ENCODE measurements around the gene MAP2K3. TPM values are rescaled to one million over a fixed set of nuclear protein-coding genes. Genes with fewer than 3 reads are reported as not detected.
"Not testable (repeated sequence)": the region's sequence is repeated elsewhere in the genome, so short reads cannot be mapped to it uniquely, and the experiment has no call there.

The MAP2K3 gene
- total and polyA plus RNA-seq, 5 donors: 29.6 to 61.2 (median 39.2) TPM

DNA sequence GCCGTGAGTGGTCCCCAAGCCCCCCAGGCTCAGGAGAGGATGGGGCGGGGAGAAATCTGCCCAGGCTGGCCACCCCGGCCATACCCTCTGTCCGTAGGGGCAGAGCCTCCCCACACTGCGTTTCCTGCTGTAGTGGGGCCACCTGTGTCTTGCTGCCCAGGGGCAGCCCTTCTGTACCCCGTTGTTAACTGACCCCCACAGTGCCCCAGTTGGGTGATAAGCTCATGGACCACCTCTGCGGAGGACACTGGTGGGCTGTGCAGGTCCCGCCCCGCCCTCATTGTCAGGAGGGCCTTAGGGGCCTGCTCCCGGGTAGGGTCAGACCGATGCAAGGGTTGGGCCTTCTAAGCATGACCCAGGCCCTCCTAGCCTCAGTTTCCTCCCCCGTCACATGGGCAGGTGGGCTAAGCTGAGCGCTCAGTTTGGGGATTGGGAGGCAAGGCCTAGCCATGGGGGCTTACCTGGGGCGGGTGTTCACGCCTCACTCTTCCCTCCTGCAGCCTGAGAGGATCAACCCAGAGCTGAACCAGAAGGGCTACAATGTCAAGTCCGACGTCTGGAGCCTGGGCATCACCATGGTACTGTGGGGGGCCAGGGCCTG is 20.1 kb downstream of the MAP2K3 start:
- not testable (repeated sequence) for H3K4me3 ChIP-seq (ENCODE audit: low read length); H3K27me3 ChIP-seq (ENCODE audit: control insufficient read depth, insufficient read depth); H3K9me3 ChIP-seq (ENCODE audit: control insufficient read depth, low read length); H3K4me1 ChIP-seq (ENCODE audit: control insufficient read depth, insufficient read depth, low read length); H3K27ac ChIP-seq (ENCODE audit: low read length)
- intact Hi-C loops (cut with DNase I): loop anchor here in 1 of 4 donors (10.0 kb wide), 1 partner anchor 910 kb away; no protein-coding TSS in a partner anchor
- WGBS: 87% methylated on average over 17 of the region's 17 CpGs
- ATAC-seq (peak in 1 of 2 donors; percentile 2), DNase-seq (peak; percentile 9 to 43 (median 39))

DNA sequence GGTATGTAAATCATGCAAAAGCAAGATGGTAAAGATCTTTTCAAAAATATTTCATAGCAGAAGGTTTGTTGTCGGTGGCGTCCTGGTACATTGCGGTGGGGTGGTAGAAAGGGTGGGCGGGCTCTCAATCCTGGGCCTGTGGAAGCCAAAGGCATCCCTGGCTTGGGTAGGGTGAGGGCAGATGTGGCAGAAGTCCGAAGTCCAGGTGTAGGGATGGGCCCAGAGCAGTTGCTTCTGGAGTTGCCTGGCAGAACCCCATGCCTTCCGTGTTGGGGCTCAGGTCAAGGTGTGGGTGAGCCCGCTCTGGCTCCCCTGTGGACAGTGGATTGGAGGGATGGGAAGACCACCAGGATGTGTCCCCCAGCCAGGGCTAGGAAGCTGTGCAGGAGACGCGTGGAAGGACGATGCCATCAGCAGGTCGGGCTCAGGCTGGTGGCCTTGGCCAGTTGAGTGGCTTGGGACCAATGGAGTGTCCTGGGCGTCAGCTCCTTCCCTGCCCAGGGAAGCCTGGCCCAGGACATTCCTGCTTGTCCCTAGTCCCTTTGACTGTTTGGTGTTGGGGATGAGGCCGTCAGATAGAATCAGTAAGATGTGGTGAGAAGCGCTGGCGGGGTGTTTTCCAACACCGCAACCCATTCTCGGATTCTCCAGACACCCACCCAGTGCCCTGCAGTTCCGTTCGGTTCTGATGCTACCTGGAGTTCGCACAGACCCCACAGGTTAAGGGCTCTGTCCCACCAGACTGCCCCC is 21.1 kb downstream of the MAP2K3 start:
- not testable (repeated sequence) for H3K4me1 ChIP-seq (ENCODE audit: control insufficient read depth, insufficient read depth, low read length); H3K9me3 ChIP-seq (ENCODE audit: control insufficient read depth, low read length); H3K4me3 ChIP-seq (ENCODE audit: low read length); H3K27me3 ChIP-seq (ENCODE audit: control insufficient read depth, insufficient read depth); ATAC-seq; H3K27ac ChIP-seq (ENCODE audit: low read length)
- WGBS: 88% methylated on average over 18 of the region's 20 CpGs
- DNase-seq: peak in 2 of 3 donors; percentile 6 to 19
- intact Hi-C loops (cut with DNase I): loop anchor here in 1 of 4 donors (10.0 kb wide), 1 partner anchor 909 kb away; no protein-coding TSS in a partner anchor

DNA sequence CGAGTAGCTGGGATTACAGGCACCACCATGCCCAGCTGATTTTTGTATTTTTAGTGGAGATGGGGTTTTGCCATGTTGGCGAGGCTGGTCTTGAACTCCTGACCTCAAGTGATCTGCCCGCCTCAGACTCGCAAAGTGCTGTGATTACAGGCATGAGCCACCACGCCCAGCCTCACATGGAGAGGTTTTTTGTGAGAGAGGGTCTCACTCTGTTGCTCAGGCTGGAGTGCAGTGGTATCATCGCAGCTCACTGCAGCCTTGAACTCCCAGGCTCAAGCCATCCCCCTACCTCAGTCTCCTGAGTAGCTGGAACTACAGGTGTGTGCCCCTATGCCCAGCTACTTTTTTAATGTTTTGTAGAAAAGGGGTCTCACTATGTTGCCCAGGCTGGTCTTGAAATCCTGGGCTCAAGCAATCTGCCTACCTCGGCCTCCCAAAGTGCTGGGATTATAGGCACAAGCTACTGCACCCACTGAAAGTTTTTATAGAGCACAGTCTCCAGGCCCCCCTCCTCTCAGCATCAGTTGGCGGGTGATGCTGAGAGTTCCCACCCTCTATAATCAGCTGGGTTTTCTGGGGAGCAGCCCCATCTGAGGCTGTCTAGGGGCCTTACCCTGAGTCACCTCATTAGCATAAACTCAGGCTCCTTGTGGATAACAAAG is 22.2 kb downstream of the MAP2K3 start:
- DNase-seq: peak in 2 of 3 donors; percentile 2 to 34
- not testable (repeated sequence) for H3K4me3 ChIP-seq (ENCODE audit: low read length); H3K4me1 ChIP-seq (ENCODE audit: control insufficient read depth, insufficient read depth, low read length); H3K27me3 ChIP-seq (ENCODE audit: control insufficient read depth, insufficient read depth); ATAC-seq; H3K9me3 ChIP-seq (ENCODE audit: control insufficient read depth, low read length); H3K27ac ChIP-seq (ENCODE audit: low read length)
- intact Hi-C loops (cut with DNase I): loop anchor here in 1 of 4 donors (10.0 kb wide), 1 partner anchor 908 kb away; no protein-coding TSS in a partner anchor
- 77% methylated on average over 8 of the region's 8 CpGs for WGBS

DNA sequence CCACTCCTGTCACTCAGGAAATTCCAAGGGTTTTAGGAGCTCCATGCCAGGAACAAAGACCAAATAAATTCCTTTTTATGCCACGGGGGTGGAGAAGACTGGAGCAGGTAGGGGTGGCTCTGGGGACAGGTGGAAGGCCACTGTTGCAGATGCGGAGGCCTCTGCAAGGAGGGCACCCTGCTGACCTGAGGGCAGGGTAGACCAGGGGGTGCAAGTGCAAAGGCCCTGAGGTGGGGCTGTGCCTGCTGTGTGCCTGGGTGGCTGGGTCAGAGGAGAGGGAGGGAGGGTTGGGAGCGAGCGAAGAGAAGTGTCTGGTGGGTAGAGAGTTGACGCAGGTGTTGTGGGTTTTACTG is 22.7 kb downstream of the MAP2K3 start:
- H3K27me3 ChIP-seq (ENCODE audit: control insufficient read depth, insufficient read depth); H3K27ac ChIP-seq (ENCODE audit: low read length); H3K4me3 ChIP-seq (ENCODE audit: low read length); H3K9me3 ChIP-seq (ENCODE audit: control insufficient read depth, low read length); H3K4me1 ChIP-seq (ENCODE audit: control insufficient read depth, insufficient read depth, low read length); ATAC-seq: not testable (repeated sequence)
- DNase-seq: peak in 2 of 3 donors; percentile 1 to 24
- intact Hi-C loops (cut with DNase I): loop anchor here in 1 of 4 donors (10.0 kb wide), 1 partner anchor 908 kb away; no protein-coding TSS in a partner anchor
- WGBS: 77% methylated on average over 5 of the region's 5 CpGs

DNA sequence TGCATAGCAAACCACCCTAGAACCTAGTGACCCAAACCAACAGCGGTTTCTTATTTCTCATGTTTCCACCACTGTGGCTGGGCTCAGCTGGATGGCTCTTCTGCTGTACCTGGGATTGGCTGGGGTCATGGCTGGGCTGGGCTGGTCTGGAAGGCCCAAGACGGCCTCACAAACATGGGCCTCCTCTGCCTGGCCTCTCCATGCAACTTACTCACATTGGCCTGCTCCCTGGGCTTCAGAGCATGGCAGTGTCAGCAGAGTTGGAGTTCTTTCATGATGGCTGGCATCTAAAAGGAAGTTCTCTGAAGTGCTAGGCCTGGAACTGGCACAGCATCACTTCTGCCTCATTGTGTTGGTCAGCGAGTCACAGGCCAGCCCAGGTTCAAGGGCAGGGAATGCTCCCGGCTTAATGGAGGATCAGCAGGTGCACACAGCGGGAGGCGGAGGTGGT is 24.4 kb downstream of the MAP2K3 start:
- intact Hi-C loops (cut with DNase I): loop anchor here in 1 of 4 donors (10.0 kb wide), 1 partner anchor 906 kb away; no protein-coding TSS in a partner anchor
- WGBS: 94% methylated on average over 6 of the region's 6 CpGs
- H3K27ac ChIP-seq (ENCODE audit: low read length); ATAC-seq; H3K4me1 ChIP-seq (ENCODE audit: control insufficient read depth, insufficient read depth, low read length); H3K27me3 ChIP-seq (ENCODE audit: control insufficient read depth, insufficient read depth); H3K4me3 ChIP-seq (ENCODE audit: low read length); H3K9me3 ChIP-seq (ENCODE audit: control insufficient read depth, low read length): not testable (repeated sequence)
- DNase-seq: peak in 2 of 3 donors; percentile 3 to 38

DNA sequence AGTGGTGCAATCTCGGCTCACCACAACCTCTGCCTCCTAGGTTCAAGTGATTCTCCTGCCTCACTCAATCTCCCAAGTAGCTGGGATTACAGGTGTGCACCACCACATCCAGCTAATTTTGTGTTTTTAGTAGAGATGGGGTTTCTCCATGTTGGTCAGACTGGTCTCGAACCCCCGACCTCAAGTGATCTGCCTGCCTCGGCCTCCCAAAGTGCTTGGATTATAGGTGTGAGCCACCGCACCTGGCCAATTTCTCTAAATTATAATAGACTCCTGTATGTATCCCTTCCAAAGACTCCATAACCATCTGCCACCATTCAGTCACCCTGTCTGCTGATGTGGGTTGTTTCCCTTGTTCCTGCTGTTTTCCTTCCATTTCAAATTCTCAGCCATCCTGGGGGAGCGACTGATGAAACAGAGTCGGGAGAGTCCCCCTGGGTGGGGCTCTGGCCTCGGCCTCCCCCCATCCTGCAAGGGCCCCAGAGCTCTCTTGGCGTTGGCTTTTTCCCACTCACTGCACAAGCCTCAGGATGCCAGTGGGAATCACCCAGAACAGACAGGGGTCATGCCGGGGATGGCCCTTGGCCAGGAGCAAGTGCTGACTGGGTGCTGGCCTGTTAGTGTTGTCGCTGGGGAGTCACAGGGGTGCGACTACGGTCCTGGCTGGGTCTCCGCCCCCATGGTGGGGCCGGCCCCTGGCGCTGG is 25.7 kb downstream of the MAP2K3 start:
- peak overlapping the region; percentile 67 for H3K27ac ChIP-seq (ENCODE audit: low read length)
- not testable (repeated sequence) for H3K4me3 ChIP-seq (ENCODE audit: low read length); H3K27me3 ChIP-seq (ENCODE audit: control insufficient read depth, insufficient read depth); H3K4me1 ChIP-seq (ENCODE audit: control insufficient read depth, insufficient read depth, low read length); H3K9me3 ChIP-seq (ENCODE audit: control insufficient read depth, low read length)
- DNase-seq: peak; percentile 36 to 79 (median 76)
- WGBS: 66% methylated on average over 16 of the region's 16 CpGs
- ATAC-seq: peak; percentile 8 to 19
- intact Hi-C loops (cut with DNase I): loop anchor here in 1 of 4 donors (10.0 kb wide), 1 partner anchor 145 kb away; no protein-coding TSS in a partner anchor

DNA sequence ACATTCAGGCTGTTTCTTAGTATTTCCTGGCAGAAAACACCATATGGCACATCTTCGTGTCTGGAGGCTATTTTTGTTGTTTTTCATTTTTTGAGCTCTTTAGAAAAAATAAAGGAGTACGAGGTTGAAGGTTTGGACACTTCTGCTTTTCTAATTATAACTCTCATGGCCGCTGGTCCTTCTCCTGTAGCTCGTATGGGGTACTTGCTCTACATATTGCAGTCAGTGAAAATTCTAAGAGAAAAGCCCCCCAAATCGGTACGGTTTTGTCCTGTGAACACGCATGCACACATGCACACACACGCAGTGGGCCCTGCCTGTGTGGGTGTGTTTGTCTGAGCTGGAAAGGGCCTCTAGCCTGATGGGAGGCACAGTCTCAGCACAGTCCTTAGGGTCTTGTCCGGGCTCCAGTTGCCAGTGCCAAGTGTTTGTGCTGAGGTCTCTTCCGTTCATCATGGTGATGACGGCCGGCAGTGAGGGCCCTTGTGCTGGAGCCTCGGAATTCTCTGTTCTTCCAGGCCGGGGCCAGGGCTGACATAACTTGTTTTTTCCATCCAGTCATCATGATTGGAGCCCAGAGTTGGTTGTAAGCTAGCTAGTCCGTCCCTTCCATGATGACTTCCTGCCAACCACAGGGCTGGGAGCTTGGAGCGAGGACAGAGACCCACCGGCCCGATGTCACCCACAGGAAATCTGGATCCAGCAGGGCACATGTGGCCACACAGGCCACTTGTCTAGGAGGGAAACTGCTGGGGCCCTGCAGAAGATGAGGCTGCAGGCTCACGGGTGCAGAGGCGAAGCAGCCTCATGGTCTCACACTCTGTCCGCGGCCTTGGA is 26.5 kb downstream of the MAP2K3 start:
- intact Hi-C loops (cut with DNase I): loop anchor here in 1 of 4 donors (10.0 kb wide), 1 partner anchor 144 kb away; no protein-coding TSS in a partner anchor
- H3K4me3 ChIP-seq (ENCODE audit: low read length); H3K9me3 ChIP-seq (ENCODE audit: control insufficient read depth, low read length); H3K27me3 ChIP-seq (ENCODE audit: control insufficient read depth, insufficient read depth); H3K4me1 ChIP-seq (ENCODE audit: control insufficient read depth, insufficient read depth, low read length): not testable (repeated sequence)
- DNase-seq: peak; percentile 84 to 94 (median 88)
- ATAC-seq: peak; percentile 91
- WGBS: 44% methylated on average over 22 of the region's 22 CpGs
- H3K27ac ChIP-seq (ENCODE audit: low read length): peak overlapping the region; percentile 85

DNA sequence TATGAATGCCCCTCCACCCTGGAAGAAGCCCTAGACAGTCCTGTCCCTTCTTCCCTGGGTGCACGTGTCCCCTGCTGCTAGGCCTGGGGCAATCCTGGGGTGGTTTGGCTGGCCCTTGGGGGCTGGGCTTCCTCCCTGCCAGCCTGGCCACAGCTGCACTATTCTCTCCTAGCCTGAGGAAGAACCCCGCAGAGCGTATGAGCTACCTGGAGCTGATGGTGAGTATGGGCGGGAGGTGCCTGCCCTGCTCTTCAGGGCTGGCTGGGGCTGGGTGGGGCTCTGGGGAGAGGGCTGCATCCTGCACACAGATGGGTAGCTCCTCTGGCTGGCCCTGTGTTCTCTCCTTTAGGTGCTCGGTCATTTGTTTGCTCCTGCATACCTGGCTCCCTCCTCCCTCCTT is 28.8 kb downstream of the MAP2K3 start:
- 95% methylated on average over 5 of the region's 5 CpGs for WGBS
- Histone ChIP-seq H3K4me3 (ENCODE audit: low read length) (no peak overlapping the region), H3K27me3 (ENCODE audit: control insufficient read depth, insufficient read depth) (no peaks in the 10 kb centered on the region), H3K9me3 (ENCODE audit: control insufficient read depth, low read length) (no peaks in the 10 kb centered on the region), H3K4me1 (ENCODE audit: control insufficient read depth, insufficient read depth, low read length) (no peaks in the 10 kb centered on the region), H3K27ac (ENCODE audit: low read length) (no peak overlapping the region)
- DNase-seq (peak in 2 of 3 donors; percentile 6 to 20), ATAC-seq (no peak)
- intact Hi-C loops (cut with DNase I): loop anchor here in 1 of 4 donors (10.0 kb wide), 1 partner anchor 141 kb away; no protein-coding TSS in a partner anchor

DNA sequence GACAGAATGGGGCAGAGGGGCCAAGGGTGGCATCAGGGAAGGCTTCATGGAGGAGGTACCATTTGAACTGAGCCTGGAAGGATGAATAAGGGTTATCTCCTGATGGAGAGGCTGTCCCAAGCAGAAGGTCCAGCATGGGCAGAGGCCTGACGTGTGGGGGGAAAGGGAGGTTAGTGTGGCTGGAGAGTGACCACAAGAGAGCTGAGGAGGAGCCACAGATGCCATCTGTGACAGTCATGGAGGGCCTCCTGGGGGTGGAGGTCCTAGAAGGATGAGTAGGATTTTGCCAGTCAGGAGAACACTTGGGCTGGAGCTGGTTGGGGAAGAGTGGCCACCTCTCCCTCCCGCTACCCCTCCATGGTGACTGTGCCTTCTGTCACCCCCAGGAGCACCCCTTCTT is 29.2 kb downstream of the MAP2K3 start:
- WGBS: 95% methylated on average over 2 of the region's 2 CpGs
- intact Hi-C loops (cut with DNase I): loop anchor here in 1 of 4 donors (10.0 kb wide), 1 partner anchor 141 kb away; no protein-coding TSS in a partner anchor
- not testable (repeated sequence) for H3K4me3 ChIP-seq (ENCODE audit: low read length); DNase-seq; H3K9me3 ChIP-seq (ENCODE audit: control insufficient read depth, low read length); H3K4me1 ChIP-seq (ENCODE audit: control insufficient read depth, insufficient read depth, low read length); ATAC-seq; H3K27ac ChIP-seq (ENCODE audit: low read length); H3K27me3 ChIP-seq (ENCODE audit: control insufficient read depth, insufficient read depth)

DNA sequence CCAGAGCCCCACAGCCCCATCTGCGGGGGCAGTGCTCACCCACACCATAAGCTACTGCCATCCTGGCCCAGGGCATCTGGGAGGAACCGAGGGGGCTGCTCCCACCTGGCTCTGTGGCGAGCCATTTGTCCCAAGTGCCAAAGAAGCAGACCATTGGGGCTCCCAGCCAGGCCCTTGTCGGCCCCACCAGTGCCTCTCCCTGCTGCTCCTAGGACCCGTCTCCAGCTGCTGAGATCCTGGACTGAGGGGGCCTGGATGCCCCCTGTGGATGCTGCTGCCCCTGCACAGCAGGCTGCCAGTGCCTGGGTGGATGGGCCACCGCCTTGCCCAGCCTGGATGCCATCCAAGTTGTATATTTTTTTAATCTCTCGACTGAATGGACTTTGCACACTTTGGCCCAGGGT is 29.8 kb downstream of the MAP2K3 start:
- H3K27me3 ChIP-seq (ENCODE audit: control insufficient read depth, insufficient read depth); H3K4me3 ChIP-seq (ENCODE audit: low read length); ATAC-seq; H3K9me3 ChIP-seq (ENCODE audit: control insufficient read depth, low read length); H3K4me1 ChIP-seq (ENCODE audit: control insufficient read depth, insufficient read depth, low read length); H3K27ac ChIP-seq (ENCODE audit: low read length): not testable (repeated sequence)
- 67% methylated on average over 7 of the region's 7 CpGs for WGBS
- DNase-seq: peak in 2 of 3 donors; percentile 11 to 58
- intact Hi-C loops (cut with DNase I): loop anchor here in 1 of 4 donors (10.0 kb wide), 1 partner anchor 141 kb away; no protein-coding TSS in a partner anchor
